Measurements from ENCODE around the gene GCN1. TPM values are rescaled to one million over a fixed set of nuclear protein-coding genes. Genes with fewer than 3 reads are reported as not detected.

GCN1 gene
- total and polyA plus RNA-seq, 7 donors: 9.2 to 70.3 (median 32.9) TPM

GRCh38 chr12:120190386-120190785 is 4.1 kb downstream of the GCN1 start:
- WGBS, 2 donors: 94 to 96% methylated on average over 5 of the region's 5 CpGs
- no peaks in the 10 kb centered on the region for H3K9me3 ChIP-seq

GRCh38 chr12:120186654-120187053 is 7.9 kb downstream of the GCN1 start:
- WGBS, 2 donors: 82 to 90% methylated on average over 4 of the region's 4 CpGs
- Histone ChIP-seq H3K4me1 (no peaks in the 10 kb centered on the region), H3K4me3 (no peak overlapping the region), H3K27ac (no peak overlapping the region), H3K27me3 (no peaks in the 10 kb centered on the region), H3K36me3 (peaks cover 17 to 88% (median 56%) of the 10 kb centered on the region in 4 donors), H3K9me3 (no peaks in the 10 kb centered on the region)
- DNase-seq: no peak
- intact Hi-C loops (cut with DNase I): loop anchor here (10.0 kb wide), 1 partner anchor 618 kb away; no protein-coding TSS in a partner anchor
- TF ChIP-seq POLR2A (IDR thresholded peaks at IDR 0.05): no peak
- no peak for TF ChIP-seq POLR2AphosphoS5 (IDR thresholded peaks at IDR 0.05)
- TF ChIP-seq CTCF (IDR thresholded peaks at IDR 0.05): no peak
- no peak for TF ChIP-seq EP300 (IDR thresholded peaks at IDR 0.05)

More at GRCh38 chr12:120190386-120190785, 4.1 kb downstream of the GCN1 start:
- Histone ChIP-seq H3K27me3 (no peaks in the 10 kb centered on the region), H3K4me1 (peaks cover 0 to 27% (median 23%) of the 10 kb centered on the region in 4 donors), H3K36me3 (peaks cover 0 to 50% (median 32%) of the 10 kb centered on the region in 4 donors), H3K4me3 (no peak overlapping the region), H3K27ac (no peak overlapping the region)
- DNase-seq: no peak
- intact Hi-C loops (cut with DNase I): no loop called here
- TF ChIP-seq CTCF (IDR thresholded peaks at IDR 0.05) (no peak), POLR2A (IDR thresholded peaks at IDR 0.05) (no peak), EP300 (IDR thresholded peaks at IDR 0.05) (no peak), POLR2AphosphoS5 (IDR thresholded peaks at IDR 0.05) (no peak)

- intact Hi-C loops (cut with DNase I): loop anchor here (10.0 kb wide), 1 partner anchor 622 kb away; no protein-coding TSS in a partner anchor
- DNase-seq: no peak
- Histone ChIP-seq H3K27ac (no peak overlapping the region), H3K4me3 (no peak overlapping the region), H3K36me3 (peaks cover 22 to 87% (median 60%) of the 10 kb centered on the region in 4 donors), H3K4me1 (no peaks in the 10 kb centered on the region), H3K27me3 (no peaks in the 10 kb centered on the region), H3K9me3 (no peaks in the 10 kb centered on the region)
- no peak for TF ChIP-seq EP300 (IDR thresholded peaks at IDR 0.05)
- TF ChIP-seq CTCF (IDR thresholded peaks at IDR 0.05): no peak
- TF ChIP-seq POLR2A (IDR thresholded peaks at IDR 0.05): no peak
- no peak for TF ChIP-seq POLR2AphosphoS5 (IDR thresholded peaks at IDR 0.05)
- 90 to 95% methylated on average over 5 of the region's 5 CpGs for WGBS, 2 donors
These were observed 11.3 kb downstream of the GCN1 start for GRCh38 chr12:120183211-120183631.

- Histone ChIP-seq H3K4me1 (no peaks in the 10 kb centered on the region), H3K9me3 (no peaks in the 10 kb centered on the region), H3K27me3 (no peaks in the 10 kb centered on the region), H3K4me3 (no peak overlapping the region), H3K27ac (no peak overlapping the region), H3K36me3 (peaks cover 31 to 87% (median 63%) of the 10 kb centered on the region in 4 donors)
- 94 to 95% methylated on average over 8 of the region's 8 CpGs for WGBS, 2 donors
- no peak for TF ChIP-seq POLR2A (IDR thresholded peaks at IDR 0.05)
- TF ChIP-seq EP300 (IDR thresholded peaks at IDR 0.05): no peak
- TF ChIP-seq CTCF (IDR thresholded peaks at IDR 0.05): no peak
- TF ChIP-seq POLR2AphosphoS5 (IDR thresholded peaks at IDR 0.05): no peak
- intact Hi-C loops (cut with DNase I): loop anchor here (10.0 kb wide), 1 partner anchor 623 kb away; no protein-coding TSS in a partner anchor
- DNase-seq: no peak
These were observed 12.4 kb downstream of the GCN1 start for GRCh38 chr12:120181991-120182631.
